CD14-positive monocyte (primary cell): ENCODE results near the gene TCF4. TPM values are rescaled to one million over a fixed set of nuclear protein-coding genes. Genes with fewer than 3 reads are reported as not detected.
A peak's percentile ranks its signal among the peaks of the same experiment; 100 is the strongest.

Experiments used
- DNase-seq, 3 donors: peaks; one replicate each; pipeline ENCODE4 v3.0.0-alpha.2; 2011 to 2022
- H2AFZ ChIP-seq: 2 replicates; pipeline ENCODE4 v1.6.0; 2012; ENCODE audit warnings: mild to moderate bottlenecking, low read depth, low read length, inconsistent platforms; ENCODE audit not compliant: insufficient read depth, poor library complexity, severe bottlenecking
- H3K27ac ChIP-seq, 2 donors: 1 replicate in 1 of 2; 2 replicates in 1 of 2; pipeline ENCODE4 v1.5.1; 2012 to 2013; ENCODE audit warnings: low read length in 2 of 2, control low read depth in 1 of 2, inconsistent platforms in 1 of 2, low read depth in 1 of 2, mild to moderate bottlenecking in 1 of 2
- H3K27me3 ChIP-seq, 2 donors: one replicate each; pipeline versions ENCODE4 v1.6.0 to v1.6.1; 2011 to 2013; ENCODE audit warnings: low read length in 2 of 2; ENCODE audit not compliant: control insufficient read depth in 2 of 2, insufficient read depth in 2 of 2
- H3K36me3 ChIP-seq, 2 donors: replicated peaks in 1 of 2; 1 replicate in 1 of 2; 2 replicates in 1 of 2; pipeline versions ENCODE4 v1.5.1 to v1.6.1; 2012 to 2013; ENCODE audit warnings: low read length in 2 of 2, control low read depth in 1 of 2, inconsistent platforms in 1 of 2, mild to moderate bottlenecking in 1 of 2; ENCODE audit not compliant: insufficient read depth in 2 of 2, control insufficient read depth in 1 of 2
- H3K4me1 ChIP-seq, 2 donors: 1 replicate in 1 of 2; 2 replicates in 1 of 2; pipeline versions ENCODE4 v1.5.1 to v1.6.1; 2012 to 2013; ENCODE audit warnings: low read length in 2 of 2, control low read depth in 1 of 2, inconsistent platforms in 1 of 2, mild to moderate bottlenecking in 1 of 2, moderate library complexity in 1 of 2; ENCODE audit not compliant: insufficient read depth in 2 of 2, control insufficient read depth in 1 of 2
- H3K4me2 ChIP-seq: replicated peaks from 2 replicates; pipeline ENCODE3; 2012; ENCODE audit warnings: low read length, moderate library complexity, mild to moderate bottlenecking; ENCODE audit not compliant: poor library complexity, severe bottlenecking; ENCODE audit errors: extremely low read depth
- H3K4me3 ChIP-seq, 3 experiments: fragments of 200-600 bp in 1 of 3; sonication (generic) in 1 of 3; replicated peaks in 1 of 3; 1 replicate in 2 of 3; 2 replicates in 1 of 3; pipeline ENCODE4 v1.5.1; 2011 to 2013; ENCODE audit warnings: low read length in 3 of 3, mild to moderate bottlenecking in 3 of 3, control low read depth in 2 of 3, low read depth in 2 of 3, inconsistent platforms in 1 of 3, moderate library complexity in 1 of 3
- H3K79me2 ChIP-seq: 2 replicates; pipeline ENCODE4 v1.6.0; 2012; ENCODE audit warnings: mild to moderate bottlenecking, control low read depth, inconsistent platforms, low read length, moderate library complexity; ENCODE audit not compliant: insufficient read depth
- H3K9ac ChIP-seq: 2 replicates; pipeline ENCODE4 v1.6.0; 2017; ENCODE audit warnings: low read length, mild to moderate bottlenecking; ENCODE audit not compliant: insufficient read depth, poor library complexity, severe bottlenecking
- H3K9me3 ChIP-seq, 2 donors: replicated peaks in 1 of 2; 1 replicate in 1 of 2; 2 replicates in 1 of 2; pipeline versions ENCODE4 v1.5.1 to v1.6.1; 2012 to 2013; ENCODE audit warnings: low read length in 2 of 2, control low read depth in 1 of 2; ENCODE audit not compliant: control insufficient read depth in 1 of 2, insufficient read depth in 1 of 2
- H4K20me1 ChIP-seq: 2 replicates; pipeline ENCODE4 v1.6.0; 2012; ENCODE audit warnings: mild to moderate bottlenecking, low read length, control low read depth, moderate library complexity; ENCODE audit not compliant: insufficient read depth
- H3K27ac Mint-ChIP-seq, 7 donors: one replicate each; pipeline ENCODE4 v1.8.0; 2020; ENCODE audit warnings: mild to moderate bottlenecking in 7 of 7, mixed read lengths in 7 of 7, moderate library complexity in 6 of 7, inconsistent platforms in 2 of 7
- H3K27me3 Mint-ChIP-seq, 3 donors: one replicate each; pipeline ENCODE4 v1.8.0; 2021 to 2022; ENCODE audit warnings: low read depth in 3 of 3, mild to moderate bottlenecking in 3 of 3, mixed read lengths in 3 of 3, moderate library complexity in 3 of 3, inconsistent platforms in 1 of 3
- H3K36me3 Mint-ChIP-seq, 2 donors: one replicate each; pipeline ENCODE4 v1.8.0; 2020; ENCODE audit warnings: mixed read lengths in 2 of 2, inconsistent platforms in 1 of 2, mild to moderate bottlenecking in 1 of 2
- H3K4me1 Mint-ChIP-seq: one replicate; pipeline ENCODE4 v1.8.0; 2020; ENCODE audit warnings: mild to moderate bottlenecking, mixed read lengths
- H3K4me3 Mint-ChIP-seq, 2 donors: one replicate each; pipeline ENCODE4 v1.8.0; 2020; ENCODE audit warnings: mild to moderate bottlenecking in 2 of 2, mixed read lengths in 2 of 2, moderate library complexity in 1 of 2
- H3K9me3 Mint-ChIP-seq, 7 donors: one replicate each; pipeline ENCODE4 v1.8.0; 2020 to 2022; ENCODE audit warnings: mixed read lengths in 7 of 7, mild to moderate bottlenecking in 6 of 7, moderate library complexity in 6 of 7, inconsistent platforms in 2 of 7
- CTCF ChIP-seq: fragments of 200-600 bp; IDR thresholded peaks from one replicate; pipeline ENCODE4 v1.8.0; 2022; ENCODE audit warnings: antibody characterized with exemption, mild to moderate bottlenecking
- WGBS: methylation state at CpG from one replicate; pipeline ENCODE4 v1.1.5; 2013; ENCODE audit warnings: missing lambda C conversion rate; ENCODE audit not compliant: insufficient coverage; 5-methylcytosine and 5-hydroxymethylcytosine counted together
- intact Hi-C, 2 donors: fragments of 100-400 bp; cut with micrococcal nuclease; formaldehyde crosslinking; loops; one replicate each; pipeline versions ENCODE4 v1.15.0 to v1.15.1; 2023
- polyA plus RNA-seq, 3 donors: library from polyadenylated mRNA; depleted of rRNA in 1 of 3; unstranded in 2 of 3; stranded (reverse) in 1 of 3; fragments of 300-500 nt in 2 of 3; fragments of >200 nt in 1 of 3; fragmentation: Illumina TruSeq in 2 of 3; gene quantifications; 1 replicate in 2 of 3; 2 replicates in 1 of 3; pipeline ENCODE4 v1.2.3, GENCODE V29; 2012 to 2021

Gene TCF4
- polyA plus RNA-seq, 3 donors: 5.9 to 12.9 (median 10.7) TPM

- no peak overlapping the region for H3K9ac ChIP-seq
- no peak for DNase-seq
- peaks cover 44% of the 10 kb centered on the region for H3K4me1 Mint-ChIP-seq
- no peak overlapping the region for H3K4me3 Mint-ChIP-seq
- H3K9me3 ChIP-seq: no peaks in the 10 kb centered on the region
- no peak for TF ChIP-seq CTCF
- H4K20me1 ChIP-seq: no peaks in the 10 kb centered on the region
- H3K36me3 ChIP-seq: no peaks in the 10 kb centered on the region
- H2AFZ ChIP-seq: peak overlapping the region; percentile 89
- peaks cover 0 to 3% (median 0%) of the 10 kb centered on the region in 3 donors for H3K27me3 Mint-ChIP-seq
- no peaks in the 10 kb centered on the region for H3K27me3 ChIP-seq
- no peak overlapping the region for H3K27ac ChIP-seq
- H3K9me3 Mint-ChIP-seq: no peaks in the 10 kb centered on the region
- peak overlapping the region; percentile 93 for H3K4me2 ChIP-seq
- peaks cover 29 to 42% of the 10 kb centered on the region in 2 donors for H3K4me1 ChIP-seq
- H3K79me2 ChIP-seq: peaks cover 9% of the 10 kb centered on the region
- no peaks in the 10 kb centered on the region for H3K36me3 Mint-ChIP-seq
- no CpG with 5 or more reads among the region's 10 CpGs for WGBS
- intact Hi-C loops: loop anchor here in 1 of 2 donors (10.0 kb wide), 1 partner anchor 1331 kb away; the partner anchor contains the start of gene WDR7
- peak overlapping the region in 2 of 3 experiments; percentile 87 to 95 for H3K4me3 ChIP-seq
- H3K27ac Mint-ChIP-seq: no peak overlapping the region
These were observed 264.7 kb downstream of the TCF4 start for GRCh38 chr18:55323051-55323994.

- Mint-ChIP-seq H3K27me3 (peaks cover 0 to 3% (median 0%) of the 10 kb centered on the region in 3 donors), H3K9me3 (no peaks in the 10 kb centered on the region), H3K4me3 (peak overlapping the region; percentile 91 to 96), H3K36me3 (no peaks in the 10 kb centered on the region), H3K27ac (peak overlapping the region; percentile 70 to 91 (median 88)), H3K4me1 (peaks cover 34% of the 10 kb centered on the region)
- TF ChIP-seq CTCF: no peak
- peak overlapping the region; percentile 87 to 98 (median 95) for H3K4me3 ChIP-seq
- peak overlapping the region; percentile 93 for H3K4me2 ChIP-seq
- H3K4me1 ChIP-seq: peaks cover 21 to 33% of the 10 kb centered on the region in 2 donors
- H3K36me3 ChIP-seq: no peaks in the 10 kb centered on the region
- peak overlapping the region; percentile 67 for H3K9ac ChIP-seq
- H3K27ac ChIP-seq: peak overlapping the region; percentile 48 to 70
- H4K20me1 ChIP-seq: no peaks in the 10 kb centered on the region
- DNase-seq: peak; percentile 55 to 58 (median 56)
- under 1% methylated on average over 25 of the region's 30 CpGs for WGBS
- no peaks in the 10 kb centered on the region for H3K9me3 ChIP-seq
- H2AFZ ChIP-seq: peak overlapping the region; percentile 89
- peaks cover 9% of the 10 kb centered on the region for H3K79me2 ChIP-seq
- no peaks in the 10 kb centered on the region for H3K27me3 ChIP-seq
- intact Hi-C loops: loop anchor here in 1 of 2 donors (10.0 kb wide), 1 partner anchor 1333 kb away; the partner anchor contains the start of gene WDR7
These were observed 265.7 kb downstream of the TCF4 start for GRCh38 chr18:55322178-55322735.
